K562 (cell line): ENCODE results near the gene ADM2. TPM values are rescaled to one million over a fixed set of nuclear protein-coding genes. Genes with fewer than 3 reads are reported as not detected.

Source experiments
- BHLHE40 ChIP-seq: IDR thresholded peaks from 2 replicates; pipeline ENCODE4 v1.6.1; 2011; ENCODE audit warnings: low read length, improper control_type of control experiment
- CXXC5 ChIP-seq: fragments of 250-450 bp; sonication (Bioruptor Pico); IDR thresholded peaks from 2 replicates; pipeline ENCODE4 v1.8.0; 2022; ENCODE audit warnings: inconsistent platforms, mild to moderate bottlenecking, moderate library complexity
- E2F6 ChIP-seq, 2 experiments: IDR thresholded peaks; 2 replicates each; pipeline ENCODE4 v1.6.1; 2011; ENCODE audit warnings: borderline replicate concordance in 1 of 2, control low read depth in 1 of 2, low read depth in 1 of 2, low read length in 1 of 2, mild to moderate bottlenecking in 1 of 2, mixed read lengths in 1 of 2, moderate library complexity in 1 of 2; ENCODE audit not compliant: insufficient read depth in 1 of 2, insufficient read length in 1 of 2, poor library complexity in 1 of 2, severe bottlenecking in 1 of 2; ENCODE audit errors: extremely low read depth in 1 of 2
- HDAC1 ChIP-seq, 2 experiments: fragments of 450-650 bp; IDR thresholded peaks; 2 replicates each; pipeline ENCODE4 v1.6.1; 2016 to 2017; ENCODE audit warnings: inconsistent platforms in 1 of 2, mild to moderate bottlenecking in 1 of 2, moderate library complexity in 1 of 2
- HLTF ChIP-seq: fragments of 450-650 bp; IDR thresholded peaks from 2 replicates; pipeline ENCODE4 v1.6.1; 2016
- KDM5B ChIP-seq: fragments of 200-600 bp; sonication (generic); IDR thresholded peaks from 2 replicates; pipeline ENCODE4 v1.6.1; 2012; ENCODE audit warnings: low read depth, mild to moderate bottlenecking, moderate library complexity, low read length, control low read depth, inconsistent platforms; ENCODE audit not compliant: insufficient replicate concordance
- NFE2 ChIP-seq: IDR thresholded peaks from 2 replicates; pipeline ENCODE4 v1.6.1; 2014; ENCODE audit warnings: antibody characterized with exemption, low read depth
- PHB2 ChIP-seq: fragments of 450-650 bp; IDR thresholded peaks from 2 replicates; pipeline ENCODE4 v1.6.1; 2017; ENCODE audit warnings: low read depth
- TGIF2 ChIP-seq: sonication (generic); formaldehyde crosslinking; IDR thresholded peaks from 2 replicates; pipeline ENCODE4 v1.8.1; 2022; ENCODE audit warnings: mild to moderate bottlenecking, missing genetic modification reagents, moderate library complexity
- TRIM24 ChIP-seq, 2 experiments: fragments of 450-650 bp; IDR thresholded peaks; 2 replicates each; pipeline ENCODE4 v1.6.1; 2016
- ZHX1 ChIP-seq: fragments of 150-350 bp; conservative IDR thresholded peaks from 2 replicates; pipeline ENCODE4 v1.6.1; 2014; ENCODE audit warnings: low read length
- ZZZ3 ChIP-seq: fragments of 450-650 bp; IDR thresholded peaks from 2 replicates; pipeline ENCODE4 v1.6.1; 2016; ENCODE audit warnings: antibody characterized with exemption, mild to moderate bottlenecking, moderate library complexity
- polyA plus RNA-seq, 8 experiments: library from polyadenylated mRNA; depleted of rRNA in 4 of 8; stranded (reverse) in 5 of 8; unstranded in 3 of 8; fragments of >200 nt; fragmentation: Nextera tagmentation in 2 of 8; fragmentation: Illumina TruSeq in 1 of 8; extraction: Ambion mirVana in 2 of 8; extraction: Trizol in 1 of 8; gene quantifications; 2 replicates each; pipeline versions ENCODE4 v1.2.1 to v1.2.3, GENCODE V29; 2011 to 2014; ENCODE audit warnings: inconsistent platforms in 1 of 8, missing spikeins in 1 of 8
- total RNA-seq, 7 experiments: library from RNA; depleted of rRNA in 6 of 7; stranded (reverse); fragments of >200 nt in 6 of 7; fragmentation: Illumina TruSeq in 2 of 7; extraction: Trizol in 2 of 7; gene quantifications; 2 replicates each; pipeline versions ENCODE4 v1.2.1 to v1.2.3, GENCODE V29; 2011 to 2021; ENCODE audit warnings: low replicate concordance in 1 of 7
- TF ChIP-seq, protein P1 (sequence below): fragments of 250-450 bp; sonication (Bioruptor Pico); IDR thresholded peaks from 2 replicates; pipeline ENCODE4 v1.8.0; 2021; ENCODE audit warnings: borderline replicate concordance, mild to moderate bottlenecking, moderate library complexity; ENCODE audit not compliant: poor library complexity, severe bottlenecking
- TF ChIP-seq, protein P2 (sequence below): sonication (generic); formaldehyde crosslinking; IDR thresholded peaks from 2 replicates; pipeline ENCODE4 v1.5.0; 2020; ENCODE audit warnings: missing genetic modification reagents
- TF ChIP-seq, protein P3 (sequence below): fragments of 250-450 bp; sonication (Bioruptor Pico); IDR thresholded peaks from 2 replicates; pipeline ENCODE4 v1.8.0; 2021; ENCODE audit warnings: mild to moderate bottlenecking, moderate library complexity
- TF ChIP-seq, protein P4 (sequence below): fragments of 200-800 bp; sonication (Bioruptor generic); IDR thresholded peaks from 2 replicates; pipeline ENCODE4 v1.6.1; 2017; ENCODE audit warnings: missing genetic modification characterization, missing compliant biosample characterization
- TF ChIP-seq, protein P5 (sequence below): sonication (generic); formaldehyde crosslinking; IDR thresholded peaks from 2 replicates; pipeline ENCODE4 v1.9.0; 2022; ENCODE audit warnings: mild to moderate bottlenecking, missing genetic modification reagents

Gene ADM2
- total and polyA plus RNA-seq, 9 of the 15 experiments (the other 6 are each of a cell fraction or from before 2014, with no cell fraction given): 0.11 to 5.1 (median 0.38) TPM

DNA sequence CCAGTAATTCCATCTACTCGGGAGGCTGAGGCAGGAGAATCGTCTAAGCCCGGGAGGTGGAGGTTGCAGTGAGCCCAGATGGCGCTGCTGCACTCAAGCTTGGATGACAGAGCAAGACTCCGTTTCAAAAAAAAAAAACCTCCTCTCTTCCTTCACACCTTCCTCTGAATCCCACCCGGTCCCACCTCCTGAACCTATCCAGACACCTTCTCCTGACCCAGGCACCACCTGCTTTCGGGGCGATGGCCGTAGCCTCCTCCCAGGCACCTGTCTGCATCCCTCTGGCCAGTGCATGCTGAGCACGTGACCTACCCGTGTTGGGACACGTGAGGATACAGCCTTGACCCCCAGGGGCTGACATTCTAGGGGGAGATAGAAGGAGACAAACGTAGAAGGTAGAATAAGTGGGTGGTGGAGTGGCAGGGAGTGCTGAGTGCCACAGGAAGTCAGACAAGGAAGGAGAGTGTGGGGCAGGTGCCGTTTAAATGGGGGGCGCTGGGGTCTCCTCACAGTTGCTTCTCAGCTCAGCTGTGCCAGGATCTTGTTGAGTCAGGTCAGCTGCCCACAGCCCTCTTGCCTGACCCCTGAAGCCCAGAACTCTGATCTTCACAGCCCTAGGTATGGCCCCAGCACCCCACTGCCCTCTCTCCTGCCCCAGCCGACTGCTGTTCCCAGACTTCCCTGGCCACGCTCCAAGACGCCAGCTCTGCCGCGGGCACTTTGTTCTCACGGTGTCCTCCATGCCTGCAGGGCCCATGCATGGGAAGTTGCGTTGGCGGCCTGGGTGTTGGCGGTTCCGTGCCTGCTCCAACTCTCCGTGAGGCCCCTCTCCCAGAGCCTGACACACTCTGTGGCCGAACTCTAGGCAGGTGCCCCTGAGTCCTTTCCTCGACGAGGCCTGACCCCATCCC lies 4.1 kb downstream of the ADM2 start (continued):
- TF ChIP-seq E2F6 (IDR thresholded peaks at IDR 0.05; ENCODE audit: borderline replicate concordance in 1 of 2, extremely low read depth in 1 of 2, insufficient read depth in 1 of 2, insufficient read length in 1 of 2, low read depth in 1 of 2, low read length in 1 of 2, poor library complexity in 1 of 2, severe bottlenecking in 1 of 2) (peak in 1 of 2 experiments; percentile 73), NFE2 (peak; percentile 34; the same call in 1 of the 2 replicates), PHB2 (no peak), TRIM24 (IDR thresholded peaks at IDR 0.05) (peak in 1 of 2 experiments; percentile 22; a peak in 2 of 4 replicates), ZZZ3 (no peak), ZHX1 (no peak), HDAC1 (IDR thresholded peaks at IDR 0.05) (no peak), BHLHE40 (peak; percentile 94), CXXC5 (CRISPR knock-in tag) (0 out of 2 replicates have a peak, but pooled peaks have one; percentile 23), HLTF (no peak), KDM5B (peak; percentile 28), TGIF2 (CRISPR knock-in tag) (no peak)
- TF ChIP-seq, protein P1, sequence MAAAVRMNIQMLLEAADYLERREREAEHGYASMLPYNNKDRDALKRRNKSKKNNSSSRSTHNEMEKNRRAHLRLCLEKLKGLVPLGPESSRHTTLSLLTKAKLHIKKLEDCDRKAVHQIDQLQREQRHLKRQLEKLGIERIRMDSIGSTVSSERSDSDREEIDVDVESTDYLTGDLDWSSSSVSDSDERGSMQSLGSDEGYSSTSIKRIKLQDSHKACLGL (CRISPR knock-in tag): no peak
- TF ChIP-seq, protein P2, sequence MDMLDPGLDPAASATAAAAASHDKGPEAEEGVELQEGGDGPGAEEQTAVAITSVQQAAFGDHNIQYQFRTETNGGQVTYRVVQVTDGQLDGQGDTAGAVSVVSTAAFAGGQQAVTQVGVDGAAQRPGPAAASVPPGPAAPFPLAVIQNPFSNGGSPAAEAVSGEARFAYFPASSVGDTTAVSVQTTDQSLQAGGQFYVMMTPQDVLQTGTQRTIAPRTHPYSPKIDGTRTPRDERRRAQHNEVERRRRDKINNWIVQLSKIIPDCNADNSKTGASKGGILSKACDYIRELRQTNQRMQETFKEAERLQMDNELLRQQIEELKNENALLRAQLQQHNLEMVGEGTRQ (CRISPR knock-in tag): peak; percentile 86
- TF ChIP-seq, protein P3, sequence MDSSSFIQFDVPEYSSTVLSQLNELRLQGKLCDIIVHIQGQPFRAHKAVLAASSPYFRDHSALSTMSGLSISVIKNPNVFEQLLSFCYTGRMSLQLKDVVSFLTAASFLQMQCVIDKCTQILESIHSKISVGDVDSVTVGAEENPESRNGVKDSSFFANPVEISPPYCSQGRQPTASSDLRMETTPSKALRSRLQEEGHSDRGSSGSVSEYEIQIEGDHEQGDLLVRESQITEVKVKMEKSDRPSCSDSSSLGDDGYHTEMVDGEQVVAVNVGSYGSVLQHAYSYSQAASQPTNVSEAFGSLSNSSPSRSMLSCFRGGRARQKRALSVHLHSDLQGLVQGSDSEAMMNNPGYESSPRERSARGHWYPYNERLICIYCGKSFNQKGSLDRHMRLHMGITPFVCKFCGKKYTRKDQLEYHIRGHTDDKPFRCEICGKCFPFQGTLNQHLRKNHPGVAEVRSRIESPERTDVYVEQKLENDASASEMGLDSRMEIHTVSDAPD: no peak
- TF ChIP-seq, protein P4, sequence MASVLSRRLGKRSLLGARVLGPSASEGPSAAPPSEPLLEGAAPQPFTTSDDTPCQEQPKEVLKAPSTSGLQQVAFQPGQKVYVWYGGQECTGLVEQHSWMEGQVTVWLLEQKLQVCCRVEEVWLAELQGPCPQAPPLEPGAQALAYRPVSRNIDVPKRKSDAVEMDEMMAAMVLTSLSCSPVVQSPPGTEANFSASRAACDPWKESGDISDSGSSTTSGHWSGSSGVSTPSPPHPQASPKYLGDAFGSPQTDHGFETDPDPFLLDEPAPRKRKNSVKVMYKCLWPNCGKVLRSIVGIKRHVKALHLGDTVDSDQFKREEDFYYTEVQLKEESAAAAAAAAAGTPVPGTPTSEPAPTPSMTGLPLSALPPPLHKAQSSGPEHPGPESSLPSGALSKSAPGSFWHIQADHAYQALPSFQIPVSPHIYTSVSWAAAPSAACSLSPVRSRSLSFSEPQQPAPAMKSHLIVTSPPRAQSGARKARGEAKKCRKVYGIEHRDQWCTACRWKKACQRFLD (CRISPR knock-in tag): no peak
- TF ChIP-seq, protein P5, sequence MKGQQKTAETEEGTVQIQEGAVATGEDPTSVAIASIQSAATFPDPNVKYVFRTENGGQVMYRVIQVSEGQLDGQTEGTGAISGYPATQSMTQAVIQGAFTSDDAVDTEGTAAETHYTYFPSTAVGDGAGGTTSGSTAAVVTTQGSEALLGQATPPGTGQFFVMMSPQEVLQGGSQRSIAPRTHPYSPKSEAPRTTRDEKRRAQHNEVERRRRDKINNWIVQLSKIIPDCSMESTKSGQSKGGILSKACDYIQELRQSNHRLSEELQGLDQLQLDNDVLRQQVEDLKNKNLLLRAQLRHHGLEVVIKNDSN: peak; percentile 93
